CD4-positive, alpha-beta T cell treated with Interferon alpha-2 for 1 hour (primary cell): ENCODE results near the gene OFD1.
"Not testable (repeated sequence)": the region's sequence is repeated elsewhere in the genome, so short reads cannot be mapped to it uniquely, and the experiment has no call there.

Experiments
- DNase-seq, 2 donors: peaks; one replicate each; pipeline ENCODE4 v3.0.0-alpha.2; 2020 to 2022

Gene OFD1

GRCh38 chrX:13702111-13702789 lies 32.3 kb upstream of the OFD1 start:
- no peak for DNase-seq

- no peak for DNase-seq
Measured at GRCh38 chrX:13703135-13703534, 31.4 kb upstream of the OFD1 start.

GRCh38 chrX:13703589-13703988 lies 31.0 kb upstream of the OFD1 start:
- no peak for DNase-seq

- no peak for DNase-seq
Measured at GRCh38 chrX:13711141-13711540, 23.4 kb upstream of the OFD1 start.

- no peak for DNase-seq
Measured at GRCh38 chrX:13716455-13716854, 18.1 kb upstream of the OFD1 start.

- DNase-seq: peak; percentile 57 to 75
Measured at GRCh38 chrX:13716905-13717304, 17.6 kb upstream of the OFD1 start.

- no peak for DNase-seq
Measured at GRCh38 chrX:13717700-13718472, 16.7 kb upstream of the OFD1 start.

GRCh38 chrX:13719192-13719856 lies 15.2 kb upstream of the OFD1 start:
- DNase-seq: peak; percentile 20 to 48

GRCh38 chrX:13721371-13721770 lies 13.2 kb upstream of the OFD1 start:
- no peak for DNase-seq

- DNase-seq: no peak
Measured at GRCh38 chrX:13721819-13722519, 12.6 kb upstream of the OFD1 start.

GRCh38 chrX:13724878-13725277 lies 9.7 kb upstream of the OFD1 start:
- peak; percentile 49 to 71 for DNase-seq

GRCh38 chrX:13726583-13726982 lies 8.0 kb upstream of the OFD1 start:
- not testable (repeated sequence) for DNase-seq

- not testable (repeated sequence) for DNase-seq
Measured at GRCh38 chrX:13730523-13730922, 4.0 kb upstream of the OFD1 start.

- DNase-seq: no peak
Measured at GRCh38 chrX:13732246-13733067, 2.1 kb upstream of the OFD1 start.

GRCh38 chrX:13733506-13733905 lies 1.0 kb upstream of the OFD1 start:
- DNase-seq: no peak

- no peak for DNase-seq
Measured at GRCh38 chrX:13741695-13742094, 7.1 kb downstream of the OFD1 start.

- peak; percentile 63 to 83 for DNase-seq
Measured at GRCh38 chrX:13742397-13743176, 8.0 kb downstream of the OFD1 start.

- DNase-seq: peak; percentile 47 to 65
Measured at GRCh38 chrX:13747836-13748235, 13.3 kb downstream of the OFD1 start.

GRCh38 chrX:13748486-13748885 lies 13.9 kb downstream of the OFD1 start:
- no peak for DNase-seq

GRCh38 chrX:13750204-13750603 lies 15.7 kb downstream of the OFD1 start:
- peak in 1 of 2 donors; percentile 66 for DNase-seq

- no peak for DNase-seq
Measured at GRCh38 chrX:13750812-13751211, 16.3 kb downstream of the OFD1 start.
